GM18873 (cell line): ENCODE results near the gene EEF1AKMT3.
"Not testable (repeated sequence)": the region's sequence is repeated elsewhere in the genome, so short reads cannot be mapped to it uniquely, and the experiment has no call there.

ENCODE experiments used
- ATAC-seq: cut with Tn5 transposase; IDR thresholded peaks from one replicate; pipeline ENCODE4 v1.9.1; 2021; ENCODE audit warnings: mild to moderate bottlenecking, moderate library complexity, moderate number of reproducible peaks; ENCODE audit not compliant: unreplicated experiment, low FRiP score

Gene EEF1AKMT3

GRCh38 chr12:57813971-57814772 is 41.8 kb downstream of the EEF1AKMT3 start:
- ATAC-seq, result no peak

GRCh38 chr12:57815177-57816000 is 43.0 kb downstream of the EEF1AKMT3 start:
- no peak for ATAC-seq

DNA sequence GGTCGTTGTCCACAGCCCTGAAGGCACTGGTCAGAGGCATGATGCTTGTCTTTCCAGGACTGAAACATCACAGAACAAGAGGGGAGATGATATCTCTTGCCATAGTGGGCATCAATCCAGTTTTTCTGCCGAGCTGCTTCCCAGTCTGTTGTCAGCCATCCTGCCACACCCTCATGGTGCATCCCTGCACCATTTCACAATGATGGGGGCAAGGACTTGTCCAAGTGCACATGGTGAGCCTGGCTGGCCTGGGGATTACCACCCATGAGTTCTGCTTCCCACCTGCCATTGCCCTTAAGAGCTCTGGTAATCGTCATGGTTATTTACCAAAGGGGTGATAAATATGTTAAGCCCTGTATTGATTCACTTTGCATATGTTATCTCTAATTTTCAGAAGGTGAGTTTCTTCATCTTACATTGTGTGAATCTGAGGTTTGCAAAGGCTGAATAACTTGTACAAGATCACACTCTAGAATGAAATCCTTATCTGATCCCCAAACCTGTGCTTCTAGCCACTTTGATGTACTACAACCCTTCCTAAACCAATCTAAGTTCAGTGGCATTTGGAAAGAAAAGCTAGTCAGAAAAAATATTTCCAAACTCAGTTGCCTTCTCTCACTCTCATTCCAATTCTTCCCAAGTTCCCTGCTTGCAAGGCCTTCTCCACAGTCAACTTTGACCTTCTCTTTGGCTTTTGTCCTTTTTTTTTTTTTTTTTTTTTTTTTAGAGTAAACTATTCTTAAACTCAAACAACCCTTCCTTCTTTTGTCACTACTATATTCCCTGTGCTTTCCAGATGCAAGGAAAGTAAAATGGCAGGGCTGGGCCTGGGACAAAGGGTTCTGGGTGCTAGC is 43.8 kb downstream of the EEF1AKMT3 start:
- no peak for ATAC-seq

DNA sequence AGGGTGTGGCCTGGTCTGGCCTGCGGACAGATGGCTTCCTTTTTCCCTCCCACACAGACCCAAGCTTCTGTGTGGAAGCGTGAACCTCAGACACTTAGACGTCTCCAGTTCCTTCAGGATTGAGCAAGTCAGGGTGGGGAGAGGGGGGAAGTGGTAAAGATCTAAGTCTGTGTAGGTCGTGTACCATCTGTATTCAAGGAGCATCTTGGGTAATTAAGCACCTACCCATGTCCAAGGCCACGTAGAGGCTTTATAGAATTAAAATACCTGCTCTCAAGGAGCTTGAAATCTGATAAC is 44.4 kb downstream of the EEF1AKMT3 start:
- no peak for ATAC-seq

DNA sequence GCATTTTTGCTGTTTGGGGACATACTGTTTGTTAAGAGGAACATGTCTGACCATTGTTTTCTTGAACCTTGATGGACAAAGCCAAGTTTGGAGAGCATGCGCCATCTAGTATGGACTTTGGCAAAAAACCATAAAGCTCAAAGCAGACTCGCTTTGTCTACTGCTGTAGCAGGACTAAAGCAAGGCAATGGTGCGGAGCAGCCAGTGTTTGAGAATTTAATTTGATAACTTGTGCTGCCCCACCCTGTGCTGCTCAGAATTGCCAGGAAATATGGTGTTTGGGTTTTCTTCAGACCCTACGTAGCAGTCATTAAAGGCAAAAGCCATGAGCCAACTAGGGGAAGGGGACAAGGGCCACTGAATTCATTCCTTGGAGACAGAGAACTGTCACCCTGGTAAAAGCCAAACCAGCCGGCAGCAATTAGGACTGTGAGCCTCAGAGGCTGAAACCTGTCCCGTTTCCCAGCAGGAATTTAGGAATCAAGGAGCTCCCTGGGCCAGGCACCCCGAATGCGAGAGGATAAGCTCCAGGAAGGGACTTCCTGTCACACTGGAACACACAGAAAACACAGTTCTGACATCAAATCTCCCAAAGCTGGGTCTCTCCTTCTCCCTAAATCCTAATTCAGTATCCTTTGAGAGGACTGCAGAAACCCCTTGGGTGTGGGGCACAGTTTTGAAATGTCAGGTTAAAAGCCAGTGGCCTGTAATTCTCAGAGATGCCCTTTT is 45.0 kb downstream of the EEF1AKMT3 start:
- no peak for ATAC-seq

DNA sequence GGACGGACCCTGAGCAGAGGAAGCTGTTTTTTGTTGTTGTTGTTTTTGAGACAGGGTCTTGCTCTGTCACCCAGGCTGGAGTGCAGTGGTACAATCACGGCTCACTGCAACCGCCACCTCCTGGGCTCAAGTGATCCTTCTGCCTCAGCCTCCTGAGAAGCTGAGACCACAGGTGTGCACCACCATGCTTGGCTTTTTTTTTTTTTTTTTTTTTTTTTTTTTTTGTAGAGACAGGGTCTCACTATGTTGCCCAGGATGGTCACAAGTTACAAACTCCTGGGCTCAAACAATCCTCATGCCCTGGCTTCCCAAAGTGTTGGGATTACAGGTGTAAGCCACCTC is 45.5 kb downstream of the EEF1AKMT3 start:
- ATAC-seq, result not testable (repeated sequence)

- ATAC-seq, result not testable (repeated sequence)
Measured at GRCh38 chr12:57820119-57820518, 47.7 kb downstream of the EEF1AKMT3 start.

DNA sequence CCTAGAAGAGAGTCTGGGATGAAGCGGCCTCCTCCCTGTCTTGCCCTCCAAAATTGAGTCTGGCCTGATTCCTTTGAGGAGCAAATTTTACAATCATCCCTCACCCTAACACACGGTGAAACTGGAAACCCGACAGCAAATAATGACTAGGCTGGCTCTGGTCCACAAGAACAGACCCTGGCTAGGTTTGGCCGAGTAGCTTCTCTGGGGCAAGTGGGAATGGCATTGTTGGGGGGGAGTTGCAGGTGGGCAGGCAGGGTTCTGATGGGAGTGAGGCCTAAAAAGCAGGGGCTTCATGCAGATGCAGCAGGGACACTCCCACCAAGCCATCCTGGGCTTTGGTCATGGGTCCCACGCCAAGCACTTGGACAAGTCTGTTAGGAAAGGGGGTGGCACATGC is 48.6 kb downstream of the EEF1AKMT3 start:
- ATAC-seq, result not testable (repeated sequence)

DNA sequence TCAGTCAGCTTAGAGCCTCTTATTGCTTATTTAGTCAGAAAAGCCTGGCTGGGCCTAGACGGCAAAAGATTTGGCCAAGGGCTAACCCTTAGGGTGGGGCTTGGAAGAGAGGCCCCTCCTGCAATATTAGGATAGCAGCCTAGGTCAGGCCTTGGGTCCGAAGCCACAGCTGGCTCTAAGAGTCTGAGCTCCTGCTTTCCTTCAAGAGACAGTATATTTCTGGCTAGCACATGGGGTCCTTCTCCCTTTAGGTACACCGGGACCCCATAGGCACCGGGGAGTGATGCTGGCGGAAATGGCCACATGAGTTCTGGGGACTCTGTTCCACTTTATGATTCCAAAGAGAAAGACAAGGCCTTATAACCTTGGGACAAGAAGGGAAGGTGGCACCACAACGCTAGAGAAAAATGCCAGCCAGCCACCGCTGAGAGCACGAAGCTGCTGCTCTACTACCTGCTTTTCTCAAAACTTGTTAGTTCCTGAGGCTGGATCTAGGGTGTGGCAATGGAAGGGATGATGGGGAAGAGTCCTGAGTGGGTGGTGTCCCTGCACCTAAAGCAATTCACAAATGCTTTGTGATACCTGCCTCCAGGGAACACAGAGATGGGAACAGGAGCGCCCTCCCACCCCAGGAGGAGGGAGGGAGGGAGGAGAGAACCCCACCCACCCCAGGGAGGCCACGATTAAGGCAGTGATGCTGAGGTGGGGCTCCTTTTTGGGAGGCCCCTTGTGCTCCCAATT is 49.2 kb downstream of the EEF1AKMT3 start:
- no peak for ATAC-seq

GRCh38 chr12:57822392-57823130 is 50.1 kb downstream of the EEF1AKMT3 start:
- ATAC-seq, result no peak

DNA sequence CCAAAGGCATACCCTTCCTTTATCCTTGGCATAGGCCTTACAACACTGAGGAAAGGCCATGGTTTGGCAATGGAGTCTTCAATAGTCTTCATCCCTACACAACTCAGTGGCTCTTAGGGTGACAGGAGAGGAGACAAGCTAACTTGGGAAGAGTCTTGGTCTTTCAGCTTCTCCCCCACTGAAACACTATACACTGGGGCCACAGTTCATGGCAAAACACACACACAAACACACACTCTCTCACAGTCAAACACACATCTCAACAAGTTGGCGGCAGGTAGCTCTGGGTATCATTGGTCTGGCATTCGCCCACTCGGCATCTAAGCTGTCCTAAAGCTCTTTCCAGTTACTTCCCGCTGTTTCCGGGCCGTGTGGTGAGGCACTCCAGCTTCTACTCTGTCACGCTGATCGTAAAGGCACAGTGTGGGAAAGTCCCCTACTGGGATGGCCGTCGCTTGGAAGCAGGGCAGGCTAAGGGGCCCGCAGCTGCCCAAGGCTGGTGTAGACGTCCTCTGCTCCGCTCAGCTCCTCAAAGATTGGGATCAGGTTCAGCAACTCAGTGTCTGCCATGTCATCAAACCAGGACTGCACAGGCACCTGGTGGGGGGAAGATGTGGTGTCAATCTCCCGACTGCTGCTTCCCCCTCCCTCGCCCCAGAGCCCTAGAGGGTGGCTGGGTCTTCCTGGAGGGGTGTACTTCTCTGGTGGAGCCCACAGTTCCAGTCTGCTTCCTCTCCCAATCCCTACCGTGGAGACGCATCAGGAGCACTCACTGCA is 50.9 kb downstream of the EEF1AKMT3 start:
- ATAC-seq, result no peak

- ATAC-seq, result no peak
Measured at GRCh38 chr12:57823908-57824640, 51.7 kb downstream of the EEF1AKMT3 start.

DNA sequence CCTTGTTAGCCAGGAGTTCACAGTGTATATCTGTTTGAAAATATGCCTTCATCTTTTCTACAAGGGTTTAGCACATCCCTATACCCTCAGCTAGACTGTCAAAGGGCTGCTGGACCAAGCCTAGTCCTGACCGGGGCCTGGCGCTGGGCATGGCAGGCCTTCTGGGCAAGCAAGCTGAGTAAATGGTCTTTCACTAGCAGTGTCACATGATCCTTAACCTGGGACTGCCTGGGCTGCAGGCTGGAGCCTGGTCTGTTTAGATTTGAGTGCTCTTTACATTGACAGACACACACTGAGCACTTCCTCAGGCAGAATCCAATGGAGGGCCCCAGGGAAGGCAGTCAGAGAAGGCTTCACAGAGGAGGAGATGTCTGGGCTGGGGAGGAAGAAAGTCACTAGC is 53.0 kb downstream of the EEF1AKMT3 start:
- no peak for ATAC-seq

GRCh38 chr12:57826400-57826799 is 54.0 kb downstream of the EEF1AKMT3 start:
- ATAC-seq, result no peak

DNA sequence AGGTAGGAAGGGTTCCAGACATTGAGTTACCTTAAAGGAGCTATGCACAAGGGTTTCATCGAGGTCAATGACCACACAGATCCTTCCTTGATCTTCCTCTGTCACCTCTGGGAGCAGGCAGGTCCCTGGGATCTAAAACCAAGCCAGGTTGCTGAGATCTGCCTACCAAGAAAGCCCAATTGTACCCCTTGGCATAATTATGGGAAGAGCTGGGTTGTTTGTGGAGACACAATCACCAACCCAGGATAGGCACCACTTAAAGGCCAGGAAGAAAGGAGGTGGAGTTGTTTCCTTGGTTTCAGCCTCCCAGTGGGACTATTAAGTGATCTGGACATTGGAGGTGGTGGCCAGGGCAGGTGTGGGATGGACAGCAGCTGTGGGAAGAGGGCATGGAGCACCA is 54.6 kb downstream of the EEF1AKMT3 start:
- no peak for ATAC-seq

GRCh38 chr12:57829025-57829777 is 56.8 kb downstream of the EEF1AKMT3 start:
- no peak for ATAC-seq

GRCh38 chr12:57830393-57830792 is 58.0 kb downstream of the EEF1AKMT3 start:
- ATAC-seq, result no peak
